ENCODE data around the gene MRPS35. TPM values are rescaled to one million over a fixed set of nuclear protein-coding genes. Genes with fewer than 3 reads are reported as not detected.

The MRPS35 gene
- total RNA-seq, 6 experiments from 2014 or later: 34.6 to 84.4 (median 41.1) TPM

- Histone ChIP-seq H3K4me3 (no peak overlapping the region), H3K27ac (peak overlapping the region; percentile 30 to 81 (median 75)), H3K9me3 (no peaks in the 10 kb centered on the region), H3K36me3 (peaks cover 0 to 17% (median 2%) of the 10 kb centered on the region in 4 donors), H3K4me1 (peaks cover 0 to 27% (median 10%) of the 10 kb centered on the region in 4 donors), H3K27me3 (no peaks in the 10 kb centered on the region)
- ATAC-seq (no peak), DNase-seq (no peak)
- intact Hi-C loops (cut with DNase I): no loop called here
- TF ChIP-seq CTCF (IDR thresholded peaks at IDR 0.05) (no peak), POLR2A (IDR thresholded peaks at IDR 0.05) (no peak)
- WGBS (ENCODE audit: insufficient coverage, low coverage, low lambda C conversion rate, missing lambda C conversion rate): 80% methylated on average over 6 of the region's 6 CpGs
Observed at GRCh38 chr12:27695556-27696292, 14.9 kb upstream of the MRPS35 start.

- no peak for DNase-seq
- H3K4me1 ChIP-seq: peaks cover 0 to 27% (median 10%) of the 10 kb centered on the region in 4 donors
- no peaks in the 10 kb centered on the region for H3K9me3 ChIP-seq
- intact Hi-C loops (cut with DNase I): no loop called here
- ATAC-seq: peak in 1 of 4 donors; percentile 5
- H3K27ac ChIP-seq: peak within 1 kb of the TSS; percentile 30 to 81 (median 75)
- 35% methylated on average over 5 of the region's 5 CpGs for WGBS (ENCODE audit: insufficient coverage, low coverage, low lambda C conversion rate, missing lambda C conversion rate)
- peak within 1 kb of the TSS in 1 of 3 donors; percentile 3 for H3K4me3 ChIP-seq
- TF ChIP-seq CTCF (IDR thresholded peaks at IDR 0.05) (no peak), POLR2A (IDR thresholded peaks at IDR 0.05) (no peak)
- H3K27me3 ChIP-seq: no peaks in the 10 kb centered on the region
- H3K36me3 ChIP-seq: peaks cover 0 to 17% (median 2%) of the 10 kb centered on the region in 4 donors
Observed at GRCh38 chr12:27696293-27696652, 14.4 kb upstream of the MRPS35 start, which contains the start of gene REP15. TSS of gene REP15 (plus strand) at chr12:27696447. CDS start at chr12:27696563, 116 bp downstream.

- H3K27ac ChIP-seq: peak overlapping the region; percentile 58 to 81 (median 75)
- peak overlapping the region in 1 of 3 donors; percentile 12 for H3K4me3 ChIP-seq
Observed at GRCh38 chr12:27696864-27697564, 13.6 kb upstream of the MRPS35 start.

More at GRCh38 chr12:27696864-27697564, 13.6 kb upstream of the MRPS35 start:
- DNase-seq: peak in 1 of 3 donors; percentile 59
- Histone ChIP-seq H3K27me3 (no peaks in the 10 kb centered on the region), H3K9me3 (no peaks in the 10 kb centered on the region), H3K4me1 (peaks cover 0 to 27% (median 10%) of the 10 kb centered on the region in 4 donors), H3K36me3 (peaks cover 0 to 12% (median 1%) of the 10 kb centered on the region in 4 donors)
- TF ChIP-seq POLR2A (IDR thresholded peaks at IDR 0.05) (no peak), CTCF (IDR thresholded peaks at IDR 0.05) (no peak)
- intact Hi-C loops (cut with DNase I): no loop called here
- WGBS (ENCODE audit: insufficient coverage, low coverage, low lambda C conversion rate, missing lambda C conversion rate): 23% methylated on average over 3 of the region's 3 CpGs
- peak; percentile 77 to 84 (median 82) for ATAC-seq
